Ovary (tissue), 3 donors: ENCODE measurements around the gene ATG2A.

Source experiments
- POLR2A ChIP-seq: fragments of 450-650 bp; IDR thresholded peaks from one replicate; pipeline ENCODE4 v1.6.1; 2017; ENCODE audit warnings: antibody characterized with exemption, mild to moderate bottlenecking, moderate library complexity
- TF ChIP-seq, protein P1 (sequence below), 3 donors: fragments of 450-650 bp in 2 of 3; fragments of 200-600 bp in 1 of 3; IDR thresholded peaks; one replicate each; pipeline versions ENCODE4 v1.5.1 to v1.8.0; 2016 to 2022; ENCODE audit warnings: antibody characterized with exemption in 3 of 3, mild to moderate bottlenecking in 1 of 3
- donor health status: DM: no; HTN: no; CAD: no.

DNA sequence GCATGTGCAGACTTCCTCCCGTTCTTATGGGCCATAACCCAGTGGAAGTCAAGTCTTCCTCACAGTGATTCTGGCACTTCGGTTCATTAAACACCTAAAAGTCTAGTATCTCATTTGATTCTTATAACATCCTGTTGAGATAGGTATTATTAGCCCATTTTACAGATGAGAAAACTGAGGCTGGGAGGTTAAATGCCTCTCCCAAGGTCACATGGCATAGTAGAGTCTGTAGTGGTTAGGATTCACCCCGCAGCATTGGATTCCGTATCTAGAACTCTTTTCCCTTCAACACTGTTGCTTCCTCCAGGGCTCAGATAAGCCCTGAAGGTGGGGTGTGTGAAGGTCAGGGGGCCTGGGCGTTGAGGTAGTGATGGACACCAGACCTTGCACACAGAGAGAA lies 15.3 kb upstream of the ATG2A start:
- TF ChIP-seq, protein P1, sequence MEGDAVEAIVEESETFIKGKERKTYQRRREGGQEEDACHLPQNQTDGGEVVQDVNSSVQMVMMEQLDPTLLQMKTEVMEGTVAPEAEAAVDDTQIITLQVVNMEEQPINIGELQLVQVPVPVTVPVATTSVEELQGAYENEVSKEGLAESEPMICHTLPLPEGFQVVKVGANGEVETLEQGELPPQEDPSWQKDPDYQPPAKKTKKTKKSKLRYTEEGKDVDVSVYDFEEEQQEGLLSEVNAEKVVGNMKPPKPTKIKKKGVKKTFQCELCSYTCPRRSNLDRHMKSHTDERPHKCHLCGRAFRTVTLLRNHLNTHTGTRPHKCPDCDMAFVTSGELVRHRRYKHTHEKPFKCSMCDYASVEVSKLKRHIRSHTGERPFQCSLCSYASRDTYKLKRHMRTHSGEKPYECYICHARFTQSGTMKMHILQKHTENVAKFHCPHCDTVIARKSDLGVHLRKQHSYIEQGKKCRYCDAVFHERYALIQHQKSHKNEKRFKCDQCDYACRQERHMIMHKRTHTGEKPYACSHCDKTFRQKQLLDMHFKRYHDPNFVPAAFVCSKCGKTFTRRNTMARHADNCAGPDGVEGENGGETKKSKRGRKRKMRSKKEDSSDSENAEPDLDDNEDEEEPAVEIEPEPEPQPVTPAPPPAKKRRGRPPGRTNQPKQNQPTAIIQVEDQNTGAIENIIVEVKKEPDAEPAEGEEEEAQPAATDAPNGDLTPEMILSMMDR (IDR thresholded peaks at IDR 0.05): no peak
- TF ChIP-seq POLR2A: no peak
